CD4-positive, alpha-beta T cell (primary cell): Measurements from ENCODE around the gene ZNF710. TPM values are rescaled to one million over a fixed set of nuclear protein-coding genes. Genes with fewer than 3 reads are reported as not detected.

ENCODE experiments used
- ATAC-seq: fragments of 200-7000 bp; cut with Tn5 transposase; one replicate; pipeline ENCODE4 v1.10.0; 2022; ENCODE audit warnings: mild to moderate bottlenecking; ENCODE audit not compliant: poor library complexity
- CTCF ChIA-PET: fragments of 350-600 bp; sonication (Branson Sonifier 250); formaldehyde crosslinking; loops from one replicate; lab custom pipeline; 2021; ENCODE audit warnings: antibody characterized with exemption, inconsistent platforms; lab: Charles Lee
- POLR2A ChIA-PET: fragments of 350-600 bp; sonication (Branson Sonifier 250); formaldehyde crosslinking; loops from one replicate; lab custom pipeline; 2021; ENCODE audit warnings: antibody characterized with exemption, inconsistent platforms; lab: Charles Lee
- DNase-seq, 14 experiments: peaks; one replicate each; pipeline ENCODE4 v3.0.0-alpha.2; 2013 to 2020; ENCODE audit warnings: mixed read lengths in 2 of 14
- H3K27ac ChIP-seq, 2 donors: one replicate each; pipeline versions ENCODE4 v1.5.1 to v1.7.0; 2013; ENCODE audit warnings: low read length in 2 of 2, low read depth in 1 of 2, mild to moderate bottlenecking in 1 of 2
- H3K27me3 ChIP-seq, 2 experiments: 1 replicate in 1 of 2; 2 replicates in 1 of 2; pipeline versions ENCODE4 v1.6.1 to v1.7.0; 2013; ENCODE audit warnings: low read length in 2 of 2, control low read depth in 1 of 2, mild to moderate bottlenecking in 1 of 2, moderate library complexity in 1 of 2; ENCODE audit not compliant: insufficient read depth in 2 of 2, control insufficient read depth in 1 of 2
- H3K36me3 ChIP-seq: one replicate; pipeline ENCODE4 v1.6.1; 2013; ENCODE audit warnings: low read length, control low read depth; ENCODE audit not compliant: insufficient read depth
- H3K4me1 ChIP-seq: one replicate; pipeline ENCODE4 v1.6.1; 2013; ENCODE audit warnings: low read length, control low read depth; ENCODE audit not compliant: insufficient read depth
- H3K4me3 ChIP-seq: one replicate; pipeline ENCODE4 v1.5.1; 2013; ENCODE audit warnings: mild to moderate bottlenecking, low read length, moderate library complexity
- H3K9me3 ChIP-seq, 2 experiments: 1 replicate in 1 of 2; 2 replicates in 1 of 2; pipeline versions ENCODE4 v1.6.1 to v1.7.0; 2013; ENCODE audit warnings: low read length in 2 of 2, mild to moderate bottlenecking in 2 of 2, control low read depth in 1 of 2, moderate library complexity in 1 of 2; ENCODE audit not compliant: control insufficient read depth in 1 of 2, insufficient read depth in 1 of 2
- H3K27ac Mint-ChIP-seq: one replicate; pipeline ENCODE4 v1.8.0; 2020; ENCODE audit warnings: mixed read lengths
- H3K27me3 Mint-ChIP-seq: one replicate; pipeline ENCODE4 v1.8.0; 2021; ENCODE audit warnings: mixed read lengths
- H3K36me3 Mint-ChIP-seq: one replicate; pipeline ENCODE4 v1.8.0; 2021; ENCODE audit warnings: low read depth, mixed read lengths
- H3K4me1 Mint-ChIP-seq: one replicate; pipeline ENCODE4 v1.8.0; 2021; ENCODE audit warnings: low read depth, mixed read lengths
- H3K4me3 Mint-ChIP-seq: one replicate; pipeline ENCODE4 v1.8.0; 2020; ENCODE audit warnings: mild to moderate bottlenecking, mixed read lengths
- H3K9me3 Mint-ChIP-seq: one replicate; pipeline ENCODE4 v1.8.0; 2020; ENCODE audit warnings: mixed read lengths
- intact Hi-C, 2 experiments: fragments of 100-400 bp; cut with DNase I in 1 of 2; cut with micrococcal nuclease in 1 of 2; formaldehyde crosslinking; loops; one replicate each; pipeline versions ENCODE4 v1.15.1 to v1.9.0; 2023 to 2025; cut with DNase I, micrococcal nuclease
- total RNA-seq, 174 experiments: library from RNA in 2 of 174; stranded (reverse) in 2 of 174; gene quantifications; one replicate each; pipeline ENCODE4 v1.2.3 and lab custom pipeline; 2021 to 2026
- TF ChIP-seq, protein P1 (sequence below): fragments of 200-600 bp; IDR thresholded peaks from one replicate; pipeline ENCODE4 v1.8.0; 2022; ENCODE audit warnings: antibody characterized with exemption, mild to moderate bottlenecking

Gene ZNF710
- total RNA-seq, 2 experiments from 2014 or later = 6.5 to 7.7 TPM

DNA sequence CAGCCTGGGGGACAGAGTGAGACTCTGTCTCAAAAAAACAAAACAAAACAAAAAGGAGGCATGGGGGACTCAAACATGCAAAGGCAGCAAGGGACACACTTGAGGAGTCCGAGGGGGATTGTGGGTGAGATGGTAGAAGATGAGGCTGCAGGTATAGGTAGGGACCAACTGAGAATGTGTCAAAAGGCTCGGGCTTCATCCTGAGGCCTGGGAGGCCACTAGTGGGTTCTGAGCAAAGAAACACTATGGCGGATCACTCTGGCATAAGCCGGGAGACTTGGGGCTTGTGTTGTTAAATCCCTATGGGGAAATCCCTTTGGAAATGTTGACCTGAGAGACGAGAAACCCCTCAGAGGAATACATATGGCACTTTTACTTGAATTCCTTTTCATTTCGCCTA is 21.2 kb downstream of the ZNF710 start:
- Histone ChIP-seq H3K27me3 (no peaks in the 10 kb centered on the region), H3K9me3 (no peaks in the 10 kb centered on the region), H3K27ac (no peak overlapping the region), H3K4me1 (peaks cover 17% of the 10 kb centered on the region), H3K36me3 (peaks cover 5% of the 10 kb centered on the region), H3K4me3 (no peak overlapping the region)
- intact Hi-C loops = no loop called here
- ChIA-PET POLR2A (no interaction called here), CTCF (interaction anchor here (1.2 kb wide), 1 partner anchor 49 kb away, joined by 3 read pairs; no protein-coding TSS in a partner anchor)
- TF ChIP-seq, protein P1, sequence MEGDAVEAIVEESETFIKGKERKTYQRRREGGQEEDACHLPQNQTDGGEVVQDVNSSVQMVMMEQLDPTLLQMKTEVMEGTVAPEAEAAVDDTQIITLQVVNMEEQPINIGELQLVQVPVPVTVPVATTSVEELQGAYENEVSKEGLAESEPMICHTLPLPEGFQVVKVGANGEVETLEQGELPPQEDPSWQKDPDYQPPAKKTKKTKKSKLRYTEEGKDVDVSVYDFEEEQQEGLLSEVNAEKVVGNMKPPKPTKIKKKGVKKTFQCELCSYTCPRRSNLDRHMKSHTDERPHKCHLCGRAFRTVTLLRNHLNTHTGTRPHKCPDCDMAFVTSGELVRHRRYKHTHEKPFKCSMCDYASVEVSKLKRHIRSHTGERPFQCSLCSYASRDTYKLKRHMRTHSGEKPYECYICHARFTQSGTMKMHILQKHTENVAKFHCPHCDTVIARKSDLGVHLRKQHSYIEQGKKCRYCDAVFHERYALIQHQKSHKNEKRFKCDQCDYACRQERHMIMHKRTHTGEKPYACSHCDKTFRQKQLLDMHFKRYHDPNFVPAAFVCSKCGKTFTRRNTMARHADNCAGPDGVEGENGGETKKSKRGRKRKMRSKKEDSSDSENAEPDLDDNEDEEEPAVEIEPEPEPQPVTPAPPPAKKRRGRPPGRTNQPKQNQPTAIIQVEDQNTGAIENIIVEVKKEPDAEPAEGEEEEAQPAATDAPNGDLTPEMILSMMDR = no peak
- no peaks in the 10 kb centered on the region for H3K9me3 Mint-ChIP-seq
- H3K27me3 Mint-ChIP-seq = no peaks in the 10 kb centered on the region
- H3K4me3 Mint-ChIP-seq = no peak overlapping the region
- no peaks in the 10 kb centered on the region for H3K36me3 Mint-ChIP-seq
- ATAC-seq = no peak
- no peak for DNase-seq
- no peak overlapping the region for H3K27ac Mint-ChIP-seq
- peaks cover 35% of the 10 kb centered on the region for H3K4me1 Mint-ChIP-seq

DNA sequence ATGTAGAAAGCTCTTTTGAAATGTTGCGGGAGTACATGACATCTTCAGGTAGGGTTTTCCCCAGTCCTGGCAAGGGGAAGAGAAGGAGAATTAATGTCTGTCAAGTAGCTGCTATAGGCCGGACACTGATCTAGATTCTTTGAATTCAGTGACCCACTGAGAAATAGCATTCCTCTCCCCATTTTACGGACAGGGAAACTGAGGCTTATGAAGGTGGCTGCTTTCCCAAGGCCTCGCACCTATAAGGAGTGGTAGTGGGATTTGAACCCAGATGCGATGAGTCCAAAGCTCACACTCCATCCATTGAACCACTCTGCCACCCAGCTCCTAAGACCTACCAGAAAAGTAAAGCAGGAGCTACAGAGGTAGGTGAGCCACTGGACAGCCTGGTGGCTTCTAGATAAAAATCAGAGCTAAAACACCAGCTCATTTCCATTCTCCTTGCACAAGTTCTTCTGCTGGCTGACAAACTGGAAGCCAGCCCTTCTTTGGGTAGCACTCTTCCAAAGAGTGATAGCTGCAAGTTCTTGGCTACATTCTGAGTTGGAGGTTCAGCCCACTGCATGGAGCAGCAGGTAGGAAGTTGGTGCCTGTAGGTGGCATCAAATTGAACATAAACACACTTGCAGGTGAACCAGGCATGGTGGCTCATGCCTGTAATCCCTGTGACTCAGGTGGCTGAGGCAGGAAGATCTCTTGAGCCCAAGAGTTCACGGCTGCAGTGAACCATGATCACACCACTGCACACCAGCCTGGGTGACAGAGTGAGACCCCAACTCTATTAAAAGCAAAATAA is 22.0 kb downstream of the ZNF710 start:
- Histone ChIP-seq H3K27ac (no peak overlapping the region), H3K4me3 (no peak overlapping the region), H3K36me3 (peaks cover 5% of the 10 kb centered on the region), H3K27me3 (no peaks in the 10 kb centered on the region), H3K4me1 (peaks cover 12% of the 10 kb centered on the region), H3K9me3 (no peaks in the 10 kb centered on the region)
- POLR2A ChIA-PET = no interaction called here
- no peak overlapping the region for H3K27ac Mint-ChIP-seq
- intact Hi-C loops = no loop called here
- no peaks in the 10 kb centered on the region for H3K27me3 Mint-ChIP-seq
- ATAC-seq (no peak), DNase-seq (no peak)
- peaks cover 28% of the 10 kb centered on the region for H3K4me1 Mint-ChIP-seq
- CTCF ChIA-PET = interaction anchor here (1.2 kb wide), 1 partner anchor 48 kb away, joined by 3 read pairs; no protein-coding TSS in a partner anchor
- TF ChIP-seq, protein P1 = no peak
- H3K4me3 Mint-ChIP-seq = no peak overlapping the region
- H3K9me3 Mint-ChIP-seq = no peaks in the 10 kb centered on the region
- H3K36me3 Mint-ChIP-seq = peaks cover under 1% of the 10 kb centered on the region

DNA sequence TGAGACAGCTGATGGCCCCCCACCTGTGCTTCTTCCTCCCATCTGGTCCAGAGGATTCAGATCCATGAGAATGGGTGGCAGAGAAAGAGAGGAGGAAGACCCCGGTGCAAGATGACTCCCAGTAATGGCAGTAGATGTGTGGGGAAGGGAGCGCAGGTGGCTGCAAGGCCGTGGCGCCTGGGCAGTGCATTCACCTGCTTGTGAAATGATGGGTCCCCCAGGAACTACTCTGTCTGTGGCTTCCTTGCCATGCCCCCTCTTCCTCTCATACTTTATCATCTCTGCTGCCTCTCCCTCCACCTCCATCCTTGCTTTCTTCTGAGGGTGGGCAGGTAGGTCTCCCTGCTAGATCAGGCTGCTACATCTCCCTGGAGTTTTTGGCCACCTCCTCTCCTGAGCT is 23.3 kb downstream of the ZNF710 start:
- no peaks in the 10 kb centered on the region for H3K9me3 ChIP-seq
- H3K36me3 Mint-ChIP-seq = peaks cover 7% of the 10 kb centered on the region
- H3K4me1 Mint-ChIP-seq = peaks cover 21% of the 10 kb centered on the region
- POLR2A ChIA-PET = no interaction called here
- H3K27ac Mint-ChIP-seq = no peak overlapping the region
- peaks cover 7% of the 10 kb centered on the region for H3K4me1 ChIP-seq
- no peak for DNase-seq
- no peak overlapping the region for H3K27ac ChIP-seq
- intact Hi-C loops = no loop called here
- H3K27me3 ChIP-seq = no peaks in the 10 kb centered on the region
- no peak overlapping the region for H3K4me3 Mint-ChIP-seq
- no peaks in the 10 kb centered on the region for H3K9me3 Mint-ChIP-seq
- H3K27me3 Mint-ChIP-seq = no peaks in the 10 kb centered on the region
- H3K36me3 ChIP-seq = peaks cover 5% of the 10 kb centered on the region
- TF ChIP-seq, protein P1 = no peak
- CTCF ChIA-PET = no interaction called here
- ATAC-seq = no peak
- no peak overlapping the region for H3K4me3 ChIP-seq
